ENCODE results near the gene TLE2. TPM values are rescaled to one million over a fixed set of nuclear protein-coding genes. Genes with fewer than 3 reads are reported as not detected.

The TLE2 gene
- total RNA-seq, 1 experiment from 2014 or later: 35.6 TPM

GRCh38 chr19:3034656-3035541 lies 5.8 kb upstream of the TLE2 start:
- ChIA-PET CTCF (interaction anchor here (1.6 to 2.0 kb wide), 6 partner anchors 18 to 241 kb away, joined by 4 to 20 read pairs (median 6); no protein-coding TSS in a partner anchor), POLR2A (interaction anchor here (1.0 to 1.4 kb wide), 5 partner anchors 18 to 250 kb away, joined by 3 to 5 read pairs (median 3); no protein-coding TSS in a partner anchor), RAD21 (ENCODE audit: low non-redundant PET in 1 of 2, low total read pairs in 2 of 2, uncharacterized antibody in 2 of 2, unreplicated experiment in 2 of 2) (interaction anchor here (0.6 to 1.3 kb wide), 2 partner anchors 21 to 69 kb away, joined by 3 to 4 read pairs; no protein-coding TSS in a partner anchor)
- H3K4me3 ChIP-seq (replicated peaks in 1 of 2; ENCODE audit: low read depth in 1 of 2, low read length in 2 of 2): peak overlapping the region; percentile 53 to 70
- peak overlapping the region; percentile 75 for H3K9ac ChIP-seq (ENCODE audit: low read length)
- BruUV-seq (replicated peaks): TSS peak; percentile 99
- no peaks in the 10 kb centered on the region for H4K20me1 ChIP-seq (ENCODE audit: insufficient read depth)
- H3K9me2 ChIP-seq (ENCODE audit: insufficient read depth): no peaks in the 10 kb centered on the region
- H3K9me3 ChIP-seq (ENCODE audit: control insufficient read depth in 1 of 2, insufficient read depth in 1 of 2, low read depth in 1 of 2, low read length in 2 of 2): no peaks in the 10 kb centered on the region
- no peaks in the 10 kb centered on the region for H3K36me3 ChIP-seq (ENCODE audit: control insufficient read depth in 1 of 2, insufficient read depth in 2 of 2, low read length in 2 of 2)
- no peaks in the 10 kb centered on the region for H3K79me2 ChIP-seq (ENCODE audit: insufficient read depth, low read length)
- peak overlapping the region; percentile 94 for H3K27ac ChIP-seq (ENCODE audit: low read depth, low read length)
- H3K27me3 ChIP-seq (ENCODE audit: insufficient read depth, low read length): no peaks in the 10 kb centered on the region; the same call in 1 of the 2 replicates
- peak overlapping the region; percentile 98 for H3K4me2 ChIP-seq (ENCODE audit: low read length)
- ATAC-seq (no peak), DNase-seq (ENCODE audit: low read depth, low spot score) (no peak)
- intact Hi-C loops (cut with micrococcal nuclease): no loop called here
- TF ChIP-seq REST (IDR thresholded peaks at IDR 0.05; ENCODE audit: low read depth) (no peak), CBX3 (IDR thresholded peaks at IDR 0.05; ENCODE audit: low read depth) (no peak), SRF (IDR thresholded peaks at IDR 0.05; ENCODE audit: low read depth) (no peak), POLR2A (IDR thresholded peaks at IDR 0.05; ENCODE audit: borderline replicate concordance, extremely low read depth, insufficient read depth, insufficient read length) (no peak), ZBTB33 (IDR thresholded peaks at IDR 0.05; ENCODE audit: extremely low read depth, insufficient replicate concordance, low read length) (no peak), SIN3A (IDR thresholded peaks at IDR 0.05; ENCODE audit: low read depth) (no peak), MAX (IDR thresholded peaks at IDR 0.05) (no peak), RAD21 (IDR thresholded peaks at IDR 0.05; ENCODE audit: low read depth) (no peak), SP1 (IDR thresholded peaks at IDR 0.05; ENCODE audit: low read depth) (no peak), ZNF274 (IDR thresholded peaks at IDR 0.05; ENCODE audit: low read depth, low read length) (no peak), CTCF (IDR thresholded peaks at IDR 0.05 in 2 of 3, conservative IDR thresholded peaks at IDR 0.05 in 1 of 3; ENCODE audit: borderline replicate concordance in 1 of 3, insufficient read depth in 1 of 3, low read depth in 2 of 3, low read length in 2 of 3) (no peak), YY1 (IDR thresholded peaks at IDR 0.05; ENCODE audit: extremely low read depth, insufficient replicate concordance, low read depth, low read length) (no peak), ATF3 (IDR thresholded peaks at IDR 0.05) (no peak), POLR2AphosphoS5 (IDR thresholded peaks at IDR 0.05; ENCODE audit: low read depth, low read length) (no peak)
- H2AFZ ChIP-seq (ENCODE audit: low read depth, low read length, poor library complexity, severe bottlenecking): no peak overlapping the region
- peaks cover 31 to 63% of the 10 kb centered on the region in 2 experiments for H3K4me1 ChIP-seq (ENCODE audit: control insufficient read depth in 1 of 2, insufficient read depth in 2 of 2, low read length in 2 of 2)

All from HCT116 (cell line).